ENCODE results near the gene SLC9A9. TPM values are rescaled to one million over a fixed set of nuclear protein-coding genes. Genes with fewer than 3 reads are reported as not detected.

SLC9A9 gene
- total and polyA plus RNA-seq, 9 of the 15 experiments (the other 6 are each of a cell fraction or from before 2014, with no cell fraction given): 0.03 to 0.13 TPM; not detected in 7

- H2AFZ ChIP-seq (ENCODE audit: low read depth, low read length): no peak overlapping the region
- POLR2A ChIA-PET: interaction anchor here (1.1 kb wide), 1 partner anchor 10 kb away, joined by 3 read pairs; no protein-coding TSS in a partner anchor
- TF ChIP-seq C11orf30 (IDR thresholded peaks at IDR 0.05; ENCODE audit: low read depth): peak; percentile 30; the same call in 1 of the 2 replicates
- peak; percentile 25; the same call in 1 of the 2 replicates for TF ChIP-seq STAG1 (CRISPR knock-in tag; IDR thresholded peaks at IDR 0.05; ENCODE audit: borderline replicate concordance)
- TF ChIP-seq MAFG (tag; conservative IDR thresholded peaks at IDR 0.05): peak; percentile 26; the same call in 1 of the 2 replicates
- TF ChIP-seq GATAD2A (IDR thresholded peaks at IDR 0.05): no peak
- TF ChIP-seq KDM2B (CRISPR knock-in tag; IDR thresholded peaks at IDR 0.05): no peak
- TF ChIP-seq ZNF436 (CRISPR knock-in tag; IDR thresholded peaks at IDR 0.05): no peak
- 0 out of 2 replicates have a peak, but pooled peaks have one; percentile 38 for TF ChIP-seq SMC3 (conservative IDR thresholded peaks at IDR 0.05; ENCODE audit: insufficient read depth, low read depth, low read length)
- no peak for TF ChIP-seq CREB3L1 (IDR thresholded peaks at IDR 0.05; ENCODE audit: borderline replicate concordance, low read depth)
- TF ChIP-seq U2AF1 (optimal IDR thresholded peaks at IDR 0.05; ENCODE audit: low read depth, low read length): no peak
- peak; percentile 30; the same call in 1 of the 2 replicates for TF ChIP-seq REST (IDR thresholded peaks at IDR 0.05; ENCODE audit: borderline replicate concordance)
- TF ChIP-seq REST (CRISPR knock-in tag; IDR thresholded peaks at IDR 0.05; ENCODE audit: low read depth): no peak
Observed at GRCh38 chr3:143885780-143886427, 37.6 kb upstream of the SLC9A9 start.

More at GRCh38 chr3:143885780-143886427, 37.6 kb upstream of the SLC9A9 start:
- no TSS peak for BruUV-seq (replicated peaks)
- no peaks in the 10 kb centered on the region for H3K27me3 ChIP-seq (ENCODE audit: control insufficient read depth in 2 of 2, insufficient read depth in 2 of 2, low read length in 2 of 2)
- no peak overlapping the region for H3K27ac ChIP-seq (ENCODE audit: extremely low read depth, low read depth, low read length)
- DNase-seq (ENCODE audit: extremely low read depth in 1 of 4, low spot score in 3 of 4) (peak; percentile 41 to 53 (median 47)), FAIRE-seq (peak; percentile 85), ATAC-seq (peak; percentile 95)
- H3K4me1 ChIP-seq (replicated peaks in 1 of 2; ENCODE audit: control insufficient read depth in 2 of 2, insufficient read depth in 2 of 2, low read length in 2 of 2): no peaks in the 10 kb centered on the region
- intact Hi-C loops (cut with micrococcal nuclease): no loop called here
- no peaks in the 10 kb centered on the region for H3K36me3 ChIP-seq (ENCODE audit: control insufficient read depth, insufficient read depth, low read length)
- WGBS (ENCODE audit: insufficient coverage, low coverage, missing lambda C conversion rate): 0% methylated on average over 1 of the region's 1 CpG
- H4K20me1 ChIP-seq (replicated peaks; ENCODE audit: control insufficient read depth, insufficient read depth, low read length): no peaks in the 10 kb centered on the region
- in situ Hi-C loops (cut with MboI): no loop called here
- H3K9me3 ChIP-seq (replicated peaks; ENCODE audit: control insufficient read depth, insufficient read depth, low read depth, low read length): no peaks in the 10 kb centered on the region
- H3K9me1 ChIP-seq (ENCODE audit: control insufficient read depth, insufficient read depth, low read length): no peaks in the 10 kb centered on the region
- H3K79me2 ChIP-seq (ENCODE audit: control insufficient read depth, insufficient read depth, low read length): no peaks in the 10 kb centered on the region
- no peak overlapping the region for H3K4me2 ChIP-seq (ENCODE audit: insufficient read depth, low read length)
- no peak overlapping the region for H3K9ac ChIP-seq (ENCODE audit: insufficient read depth in 1 of 2, low read depth in 2 of 2, low read length in 2 of 2)
- CTCF ChIA-PET (ENCODE audit: low intra/inter-chr PET ratio): no interaction called here
- H3K4me3 ChIP-seq: no peak overlapping the region
